HEK293 (cell line): Measurements from ENCODE around the gene HOXA3.
A peak's percentile ranks its signal among the peaks of the same experiment; 100 is the strongest.

Experiments
- CTCF ChIA-PET: fragments of 350-600 bp; formaldehyde crosslinking; extraction: SDS; loops from one replicate; lab custom pipeline; 2021; ENCODE audit warnings: antibody characterized with exemption; lab: Yijun Ruan, JAX
- POLR2A ChIA-PET: fragments of 300-600 bp; formaldehyde crosslinking; extraction: SDS; loops from one replicate; lab custom pipeline; 2020; ENCODE audit warnings: antibody characterized with exemption, inconsistent platforms; lab: Yijun Ruan, JAX
- H3K27ac ChIP-seq: fragments of 200-500 bp; sonication (Bioruptor generic); 2 replicates; pipeline ENCODE4 v1.5.1; 2014; ENCODE audit warnings: low read depth, low read length, control low read depth, inconsistent platforms; ENCODE audit errors: extremely low read depth
- H3K36me3 ChIP-seq, 2 experiments: fragments of 200-500 bp in 1 of 2; sonication (Bioruptor generic) in 1 of 2; 1 replicate in 1 of 2; 2 replicates in 1 of 2; pipeline ENCODE4 v1.5.1; 2014 to 2017; ENCODE audit warnings: inconsistent platforms in 2 of 2, low read length in 2 of 2; ENCODE audit not compliant: control insufficient read depth in 2 of 2, insufficient read depth in 1 of 2
- H3K4me1 ChIP-seq: fragments of 200-500 bp; sonication (Bioruptor generic); 2 replicates; pipeline ENCODE4 v1.5.1; 2014; ENCODE audit warnings: mild to moderate bottlenecking, low read length, inconsistent platforms; ENCODE audit not compliant: control insufficient read depth, insufficient read depth
- H3K4me3 ChIP-seq: 2 replicates; pipeline ENCODE4 v1.5.1; 2011; ENCODE audit warnings: low read depth, mild to moderate bottlenecking, control low read depth, low read length, moderate library complexity
- H3K9me3 ChIP-seq: fragments of 200-500 bp; sonication (Bioruptor generic); 2 replicates; pipeline ENCODE4 v1.5.1; 2014; ENCODE audit warnings: low read depth, low read length, inconsistent platforms; ENCODE audit not compliant: control insufficient read depth, insufficient read depth
- FEZF1 ChIP-seq: fragments of 450-650 bp; formaldehyde crosslinking; IDR thresholded peaks from 2 replicates; pipeline ENCODE4 v1.5.1; 2016; ENCODE audit warnings: missing biosample characterization, missing genetic modification characterization
- IKZF3 ChIP-seq: fragments of 450-650 bp; IDR thresholded peaks from 2 replicates; pipeline ENCODE4 v1.5.0; 2018; ENCODE audit warnings: missing biosample characterization, mild to moderate bottlenecking, missing genetic modification characterization, moderate library complexity
- KLF1 ChIP-seq: fragments of 450-650 bp; formaldehyde crosslinking; IDR thresholded peaks from 2 replicates; pipeline ENCODE4 v1.5.1; 2016; ENCODE audit warnings: missing biosample characterization, missing genetic modification characterization
- KLF10 ChIP-seq: fragments of 450-650 bp; IDR thresholded peaks from 2 replicates; pipeline ENCODE4 v1.5.1; 2018; ENCODE audit warnings: missing biosample characterization, mild to moderate bottlenecking, missing genetic modification characterization
- KLF17 ChIP-seq: fragments of 450-650 bp; formaldehyde crosslinking; IDR thresholded peaks from 2 replicates; pipeline ENCODE4 v1.5.1; 2016; ENCODE audit warnings: missing biosample characterization, missing genetic modification characterization
- OVOL3 ChIP-seq: fragments of 450-650 bp; formaldehyde crosslinking; IDR thresholded peaks from 2 replicates; pipeline ENCODE4 v1.5.1; 2016; ENCODE audit warnings: missing biosample characterization, missing genetic modification characterization
- PATZ1 ChIP-seq: fragments of 450-650 bp; formaldehyde crosslinking; IDR thresholded peaks from 2 replicates; pipeline ENCODE4 v1.5.1; 2016; ENCODE audit warnings: missing biosample characterization, missing genetic modification characterization
- PRDM1 ChIP-seq: fragments of 450-650 bp; formaldehyde crosslinking; IDR thresholded peaks from 2 replicates; pipeline ENCODE4; 2016; ENCODE audit warnings: missing biosample characterization, missing genetic modification characterization
- PRDM10 ChIP-seq: fragments of 450-650 bp; formaldehyde crosslinking; IDR thresholded peaks from 2 replicates; pipeline ENCODE4 v1.5.1; 2016; ENCODE audit warnings: missing biosample characterization, missing genetic modification characterization
- SP7 ChIP-seq: fragments of 450-650 bp; formaldehyde crosslinking; IDR thresholded peaks from 2 replicates; pipeline ENCODE4 v1.5.1; 2016; ENCODE audit warnings: missing biosample characterization, missing genetic modification characterization
- TCF7L2 ChIP-seq: IDR thresholded peaks from 2 replicates; pipeline ENCODE4 v1.6.1; 2011; ENCODE audit warnings: low read depth, mild to moderate bottlenecking, inconsistent platforms, low read length, moderate library complexity, borderline replicate concordance
- ZBTB21 ChIP-seq: fragments of 450-650 bp; formaldehyde crosslinking; IDR thresholded peaks from 2 replicates; pipeline ENCODE4 v1.5.1; 2017; ENCODE audit warnings: missing biosample characterization, missing genetic modification characterization
- ZBTB49 ChIP-seq: fragments of 450-650 bp; formaldehyde crosslinking; IDR thresholded peaks from 2 replicates; pipeline ENCODE4 v1.5.1; 2016; ENCODE audit warnings: missing biosample characterization, missing genetic modification characterization, low read depth
- ZFHX2 ChIP-seq: fragments of 450-650 bp; formaldehyde crosslinking; conservative IDR thresholded peaks from 2 replicates; pipeline ENCODE4 v1.5.1; 2016; ENCODE audit warnings: missing biosample characterization, missing genetic modification characterization
- ZFP3 ChIP-seq: fragments of 450-650 bp; formaldehyde crosslinking; IDR thresholded peaks from 2 replicates; pipeline ENCODE4 v1.5.1; 2016; ENCODE audit warnings: low read depth, missing biosample characterization, missing genetic modification characterization
- ZFP69B ChIP-seq: fragments of 450-650 bp; formaldehyde crosslinking; IDR thresholded peaks from 2 replicates; pipeline ENCODE4 v1.5.1; 2016; ENCODE audit warnings: missing biosample characterization, missing genetic modification characterization
- ZNF341 ChIP-seq: fragments of 450-650 bp; formaldehyde crosslinking; IDR thresholded peaks from 2 replicates; pipeline ENCODE4; 2016; ENCODE audit warnings: low read depth, missing biosample characterization, missing genetic modification characterization
- ZNF518A ChIP-seq: fragments of 450-650 bp; formaldehyde crosslinking; conservative IDR thresholded peaks from 2 replicates; pipeline ENCODE4 v1.5.1; 2016; ENCODE audit warnings: low read depth, missing biosample characterization, missing genetic modification characterization
- ZNF600 ChIP-seq: fragments of 450-650 bp; formaldehyde crosslinking; IDR thresholded peaks from 2 replicates; pipeline ENCODE4 v1.5.1; 2016; ENCODE audit warnings: missing biosample characterization, missing genetic modification characterization
- ZNF623 ChIP-seq: fragments of 450-650 bp; formaldehyde crosslinking; IDR thresholded peaks from 2 replicates; pipeline ENCODE4 v1.5.1; 2016; ENCODE audit warnings: missing biosample characterization, missing genetic modification characterization
- ZNF626 ChIP-seq: fragments of 450-650 bp; sonication (Bioruptor Pico); formaldehyde crosslinking; IDR thresholded peaks from 2 replicates; pipeline ENCODE4 v1.5.1; 2018; ENCODE audit warnings: missing biosample characterization, missing genetic modification characterization, inconsistent platforms
- ZNF629 ChIP-seq: fragments of 450-650 bp; formaldehyde crosslinking; IDR thresholded peaks from 2 replicates; pipeline ENCODE4 v1.5.1; 2017; ENCODE audit warnings: missing biosample characterization, missing genetic modification characterization
- ZNF843 ChIP-seq: fragments of 450-650 bp; formaldehyde crosslinking; IDR thresholded peaks from 2 replicates; pipeline ENCODE4 v1.5.1; 2016; ENCODE audit warnings: missing biosample characterization, missing genetic modification characterization
- ZXDB ChIP-seq: fragments of 450-650 bp; formaldehyde crosslinking; IDR thresholded peaks from 2 replicates; pipeline ENCODE4 v1.5.1; 2016; ENCODE audit warnings: missing biosample characterization, missing genetic modification characterization

HOXA3 gene

GRCh38 chr7:27161214-27161720 is 8.9 kb upstream of the HOXA3 start:
- POLR2A ChIA-PET: interaction anchor here (0.9 to 4.1 kb wide), 19 partner anchors 9 to 1305 kb away, joined by 3 to 42 read pairs (median 6); partner anchors contain the start of genes HOXA11, HOXA3, HOXA4 and HOXA5
- peaks cover 12% of the 10 kb centered on the region for H3K4me1 ChIP-seq
- peaks cover 18 to 25% of the 10 kb centered on the region in 2 experiments for H3K36me3 ChIP-seq
- CTCF ChIA-PET: interaction anchor here (0.5 to 3.7 kb wide), 26 partner anchors 9 to 1765 kb away, joined by 3 to 50 read pairs (median 4); partner anchors contain the start of genes HOXA5 and HOXA6
- peak overlapping the region; percentile 100 for H3K27ac ChIP-seq
- no peaks in the 10 kb centered on the region for H3K9me3 ChIP-seq
- H3K4me3 ChIP-seq: peak overlapping the region; percentile 39
- TF ChIP-seq KLF1 (tag by site-specific recombination) (peak; percentile 88), ZNF623 (no peak), PRDM1 (tag by site-specific recombination) (no peak), ZFHX2 (tag by site-specific recombination) (peak; percentile 78), IKZF3 (tag by site-specific recombination) (peak; percentile 98), ZNF629 (tag by site-specific recombination) (peak; percentile 67), ZFP3 (tag by site-specific recombination) (no peak), ZNF626 (no peak), OVOL3 (tag by site-specific recombination) (peak; percentile 34; the same call in 1 of the 2 replicates), FEZF1 (tag by site-specific recombination) (peak; percentile 90), ZFP69B (tag by site-specific recombination) (0 out of 2 replicates have a peak, but pooled peaks have one; percentile 22), ZNF341 (tag by site-specific recombination) (peak; percentile 42; the same call in 1 of the 2 replicates), PATZ1 (tag by site-specific recombination) (peak; percentile 63; the same call in 1 of the 2 replicates), ZBTB21 (tag by site-specific recombination) (no peak), ZNF843 (peak; percentile 51), ZNF600 (tag by site-specific recombination) (peak; percentile 81), ZNF518A (tag by site-specific recombination) (0 out of 2 replicates have a peak, but pooled peaks have one; percentile 18), PRDM10 (tag by site-specific recombination) (peak; percentile 91), KLF10 (tag by site-specific recombination) (no peak), SP7 (tag by site-specific recombination) (peak; percentile 52), KLF17 (tag by site-specific recombination) (peak; percentile 77), ZBTB49 (tag by site-specific recombination) (no peak), ZXDB (tag by site-specific recombination) (peak; percentile 63), TCF7L2 (peak; percentile 76)
